Measurements from ENCODE around the gene WDR82.

WDR82 gene

GRCh38 chr3:52220380-52221026 lies 57.9 kb downstream of the WDR82 start:
- 32% methylated on average over 9 of the region's 9 CpGs; no CpG with 5 or more reads in 1 of the 2 experiments for WGBS, 2 experiments (ENCODE audit: insufficient coverage in 2 of 2)
- H3K9me3 ChIP-seq (ENCODE audit: control insufficient read depth, low read length): no peaks in the 10 kb centered on the region
- peaks cover 23% of the 10 kb centered on the region for H3K4me1 ChIP-seq (ENCODE audit: control insufficient read depth, insufficient read depth, low read length, poor library complexity, severe bottlenecking)
- no peak overlapping the region for H3K4me3 ChIP-seq (ENCODE audit: extremely low read depth, insufficient read depth, low read length, poor library complexity, severe bottlenecking)
- no peak overlapping the region for H3K27ac ChIP-seq (ENCODE audit: low read depth, low read length, severe bottlenecking)
- peaks cover 5% of the 10 kb centered on the region for H3K36me3 ChIP-seq (ENCODE audit: control insufficient read depth, insufficient read depth, low read length)

DNA sequence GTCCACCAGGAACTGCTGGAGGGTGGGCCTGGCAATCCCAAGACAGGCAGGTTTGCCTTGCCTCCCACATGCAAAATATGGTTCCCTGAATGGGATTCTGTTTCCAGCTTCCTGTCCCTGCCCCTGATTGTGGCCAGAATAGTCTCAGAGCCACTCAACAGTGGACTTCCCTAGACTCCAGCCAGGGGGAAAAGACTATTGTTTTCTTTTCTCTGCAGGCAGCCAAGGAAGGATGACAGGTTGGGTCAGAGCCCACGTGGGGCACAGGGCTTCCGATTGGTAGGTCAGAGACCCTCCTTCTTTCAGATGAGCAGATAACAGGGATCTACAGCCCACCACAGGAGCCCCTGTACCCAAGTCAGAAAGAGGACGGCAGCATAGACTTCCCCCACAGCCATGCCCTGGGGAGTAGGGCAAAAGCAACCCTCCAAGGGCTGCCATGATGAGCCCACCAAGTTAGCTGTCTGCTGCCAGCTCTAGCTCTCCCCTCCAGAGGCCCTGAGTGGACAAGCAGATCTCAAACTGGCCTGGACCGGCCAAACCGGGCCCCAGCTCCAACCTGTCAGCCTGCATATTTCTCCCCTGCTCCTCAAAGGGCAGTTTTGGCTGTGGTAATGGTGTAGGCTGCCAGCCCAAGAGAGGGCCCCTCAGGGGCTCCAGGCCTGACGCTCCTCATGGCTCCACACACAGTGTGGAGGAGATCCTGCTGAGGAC lies 59.4 kb downstream of the WDR82 start:
- Histone ChIP-seq H3K4me3 (ENCODE audit: extremely low read depth, insufficient read depth, low read length, poor library complexity, severe bottlenecking) (no peak overlapping the region), H3K9me3 (ENCODE audit: control insufficient read depth, low read length) (no peaks in the 10 kb centered on the region), H3K36me3 (ENCODE audit: control insufficient read depth, insufficient read depth, low read length) (peaks cover 20% of the 10 kb centered on the region), H3K27ac (ENCODE audit: low read depth, low read length, severe bottlenecking) (peak overlapping the region; percentile 36), H3K4me1 (ENCODE audit: control insufficient read depth, insufficient read depth, low read length, poor library complexity, severe bottlenecking) (peaks cover 23% of the 10 kb centered on the region)
- 62 to 74% methylated on average over 3 to 4 of the region's 6 CpGs for WGBS, 2 experiments (ENCODE audit: insufficient coverage in 2 of 2)

- WGBS, 2 experiments (ENCODE audit: insufficient coverage in 2 of 2): 93 to 96% methylated on average over 10 of the region's 12 CpGs
- Histone ChIP-seq H3K9me3 (ENCODE audit: control insufficient read depth, low read length) (no peaks in the 10 kb centered on the region), H3K4me3 (ENCODE audit: extremely low read depth, insufficient read depth, low read length, poor library complexity, severe bottlenecking) (no peak overlapping the region), H3K4me1 (ENCODE audit: control insufficient read depth, insufficient read depth, low read length, poor library complexity, severe bottlenecking) (peaks cover 23% of the 10 kb centered on the region), H3K36me3 (ENCODE audit: control insufficient read depth, insufficient read depth, low read length) (peaks cover 26% of the 10 kb centered on the region), H3K27ac (ENCODE audit: low read depth, low read length, severe bottlenecking) (no peak overlapping the region)
Measured at GRCh38 chr3:52218454-52218853, 60.0 kb downstream of the WDR82 start.

GRCh38 chr3:52218026-52218425 lies 60.4 kb downstream of the WDR82 start:
- no peak overlapping the region for H3K4me3 ChIP-seq (ENCODE audit: extremely low read depth, insufficient read depth, low read length, poor library complexity, severe bottlenecking)
- peaks cover 29% of the 10 kb centered on the region for H3K36me3 ChIP-seq (ENCODE audit: control insufficient read depth, insufficient read depth, low read length)
- WGBS, 2 experiments (ENCODE audit: insufficient coverage in 2 of 2): 93 to 95% methylated on average over 2 to 3 of the region's 3 CpGs
- H3K27ac ChIP-seq (ENCODE audit: low read depth, low read length, severe bottlenecking): no peak overlapping the region
- H3K4me1 ChIP-seq (ENCODE audit: control insufficient read depth, insufficient read depth, low read length, poor library complexity, severe bottlenecking): peaks cover 23% of the 10 kb centered on the region
- H3K9me3 ChIP-seq (ENCODE audit: control insufficient read depth, low read length): no peaks in the 10 kb centered on the region

GRCh38 chr3:52217409-52217805 lies 61.0 kb downstream of the WDR82 start:
- Histone ChIP-seq H3K27ac (ENCODE audit: low read depth, low read length, severe bottlenecking) (peak overlapping the region; percentile 62), H3K4me1 (ENCODE audit: control insufficient read depth, insufficient read depth, low read length, poor library complexity, severe bottlenecking) (peaks cover 23% of the 10 kb centered on the region), H3K4me3 (ENCODE audit: extremely low read depth, insufficient read depth, low read length, poor library complexity, severe bottlenecking) (no peak overlapping the region), H3K9me3 (ENCODE audit: control insufficient read depth, low read length) (no peaks in the 10 kb centered on the region), H3K36me3 (ENCODE audit: control insufficient read depth, insufficient read depth, low read length) (peaks cover 36% of the 10 kb centered on the region)
- 89 to 93% methylated on average over 8 of the region's 10 CpGs for WGBS, 2 experiments (ENCODE audit: insufficient coverage in 2 of 2)

GRCh38 chr3:52216585-52217408 lies 61.7 kb downstream of the WDR82 start:
- peak overlapping the region; percentile 62 for H3K27ac ChIP-seq (ENCODE audit: low read depth, low read length, severe bottlenecking)
- WGBS, 2 experiments (ENCODE audit: insufficient coverage in 2 of 2): 82 to 87% methylated on average over 12 to 13 of the region's 13 CpGs

DNA sequence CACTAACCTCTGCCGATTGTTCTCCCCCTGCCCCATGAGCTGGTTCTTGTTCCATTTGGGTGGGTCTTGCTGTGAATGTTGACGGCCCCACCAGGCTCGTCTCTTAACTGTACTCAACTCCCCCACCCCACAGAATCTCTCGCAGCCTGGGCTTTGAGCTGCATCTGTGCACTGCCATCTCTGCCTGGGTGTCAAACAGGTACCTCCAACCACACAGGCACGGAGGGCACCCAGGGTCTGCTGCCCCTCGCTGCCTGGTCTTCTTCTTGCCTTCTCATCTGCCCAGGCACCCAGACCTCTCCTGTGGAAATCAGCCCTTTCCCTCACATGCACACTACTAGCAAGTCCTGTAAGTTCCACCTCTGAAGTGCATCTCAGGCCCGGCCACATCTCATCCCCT lies 63.1 kb downstream of the WDR82 start:
- H3K9me3 ChIP-seq (ENCODE audit: control insufficient read depth, low read length): no peaks in the 10 kb centered on the region
- H3K27ac ChIP-seq (ENCODE audit: low read depth, low read length, severe bottlenecking): no peak overlapping the region
- peaks cover 23% of the 10 kb centered on the region for H3K4me1 ChIP-seq (ENCODE audit: control insufficient read depth, insufficient read depth, low read length, poor library complexity, severe bottlenecking)
- H3K4me3 ChIP-seq (ENCODE audit: extremely low read depth, insufficient read depth, low read length, poor library complexity, severe bottlenecking): no peak overlapping the region
- 96 to 100% methylated on average over 5 to 7 of the region's 7 CpGs for WGBS, 2 experiments (ENCODE audit: insufficient coverage in 2 of 2)
- peaks cover 56% of the 10 kb centered on the region for H3K36me3 ChIP-seq (ENCODE audit: control insufficient read depth, insufficient read depth, low read length)

More at GRCh38 chr3:52216585-52217408, 61.7 kb downstream of the WDR82 start:
- Histone ChIP-seq H3K4me1 (ENCODE audit: control insufficient read depth, insufficient read depth, low read length, poor library complexity, severe bottlenecking) (peaks cover 23% of the 10 kb centered on the region), H3K9me3 (ENCODE audit: control insufficient read depth, low read length) (no peaks in the 10 kb centered on the region), H3K4me3 (ENCODE audit: extremely low read depth, insufficient read depth, low read length, poor library complexity, severe bottlenecking) (no peak overlapping the region), H3K36me3 (ENCODE audit: control insufficient read depth, insufficient read depth, low read length) (peaks cover 42% of the 10 kb centered on the region)

DNA sequence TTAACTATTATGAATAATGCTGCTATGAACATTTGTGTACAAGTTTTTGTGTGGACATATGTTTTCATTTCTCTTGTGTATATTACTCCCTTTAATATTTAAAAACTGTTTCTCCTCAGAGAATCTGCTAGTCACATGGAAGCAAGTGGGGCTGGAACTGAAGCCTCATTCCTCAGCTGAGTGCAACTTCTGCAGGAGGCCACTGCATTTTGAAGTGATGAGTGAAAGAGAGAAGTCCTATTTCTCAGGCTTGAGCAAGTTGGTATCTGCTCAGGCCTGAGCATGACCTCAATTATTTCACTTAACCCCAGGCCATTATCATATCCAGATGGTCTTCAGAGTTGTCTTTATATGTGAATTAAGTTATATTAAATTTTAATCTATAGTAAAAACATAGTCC lies 64.5 kb downstream of the WDR82 start:
- H3K27ac ChIP-seq (ENCODE audit: low read depth, low read length, severe bottlenecking): no peak overlapping the region
- H3K4me3 ChIP-seq (ENCODE audit: extremely low read depth, insufficient read depth, low read length, poor library complexity, severe bottlenecking): no peak overlapping the region
- H3K36me3 ChIP-seq (ENCODE audit: control insufficient read depth, insufficient read depth, low read length): peaks cover 71% of the 10 kb centered on the region
- peaks cover 20% of the 10 kb centered on the region for H3K4me1 ChIP-seq (ENCODE audit: control insufficient read depth, insufficient read depth, low read length, poor library complexity, severe bottlenecking)
- H3K9me3 ChIP-seq (ENCODE audit: control insufficient read depth, low read length): no peaks in the 10 kb centered on the region

DNA sequence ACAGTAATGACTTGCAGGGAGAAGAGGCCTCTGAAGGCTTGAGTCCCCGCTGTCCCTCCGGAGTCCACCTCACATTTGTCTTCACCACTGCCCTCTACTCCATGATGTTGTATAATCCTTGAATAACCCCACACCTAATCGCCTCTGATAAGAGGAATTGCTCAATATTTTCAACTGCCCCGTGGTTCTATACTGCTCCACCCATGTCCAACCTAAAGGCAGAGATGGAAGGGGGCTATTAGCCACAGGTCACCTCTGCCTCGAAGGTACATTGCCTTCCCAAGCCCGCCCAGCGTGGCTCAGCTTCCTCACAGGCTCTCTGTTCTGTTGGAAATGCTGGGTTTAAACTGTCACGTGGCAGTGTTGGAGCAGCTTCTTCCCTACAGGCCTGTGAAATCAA lies 65.4 kb downstream of the WDR82 start:
- Histone ChIP-seq H3K4me3 (ENCODE audit: extremely low read depth, insufficient read depth, low read length, poor library complexity, severe bottlenecking) (no peak overlapping the region), H3K9me3 (ENCODE audit: control insufficient read depth, low read length) (no peaks in the 10 kb centered on the region), H3K36me3 (ENCODE audit: control insufficient read depth, insufficient read depth, low read length) (peaks cover 80% of the 10 kb centered on the region), H3K4me1 (ENCODE audit: control insufficient read depth, insufficient read depth, low read length, poor library complexity, severe bottlenecking) (peaks cover 13% of the 10 kb centered on the region), H3K27ac (ENCODE audit: low read depth, low read length, severe bottlenecking) (no peak overlapping the region)
- 84 to 100% methylated on average over 3 to 6 of the region's 8 CpGs for WGBS, 2 experiments (ENCODE audit: insufficient coverage in 2 of 2)

- 98% methylated on average over 16 to 17 of the region's 18 CpGs for WGBS, 2 experiments (ENCODE audit: insufficient coverage in 2 of 2)
- H3K9me3 ChIP-seq (ENCODE audit: control insufficient read depth, low read length): no peaks in the 10 kb centered on the region
- no peaks in the 10 kb centered on the region for H3K4me1 ChIP-seq (ENCODE audit: control insufficient read depth, insufficient read depth, low read length, poor library complexity, severe bottlenecking)
- peaks cover 93% of the 10 kb centered on the region for H3K36me3 ChIP-seq (ENCODE audit: control insufficient read depth, insufficient read depth, low read length)
- no peak overlapping the region for H3K27ac ChIP-seq (ENCODE audit: low read depth, low read length, severe bottlenecking)
- no peak overlapping the region for H3K4me3 ChIP-seq (ENCODE audit: extremely low read depth, insufficient read depth, low read length, poor library complexity, severe bottlenecking)
Measured at GRCh38 chr3:52211268-52211891, 67.1 kb downstream of the WDR82 start.

Data from mesodermal cell (in vitro differentiated cells).